PFSK-1 (cell line): ENCODE measurements around the gene CACNA2D4.

Experiments used
- FOXP2 ChIP-seq: optimal IDR thresholded peaks from 2 replicates; pipeline ENCODE3; 2011; ENCODE audit warnings: borderline replicate concordance, control low read depth, inconsistent platforms; ENCODE audit not compliant: insufficient read depth; ENCODE audit errors: extremely low read length, extremely low read depth
- POLR2AphosphoS5 ChIP-seq: IDR thresholded peaks from 2 replicates; pipeline ENCODE4 v1.6.1; 2012; ENCODE audit warnings: low read depth, mild to moderate bottlenecking, control low read depth, low read length, moderate library complexity
- SIN3A ChIP-seq: IDR thresholded peaks from 2 replicates; pipeline ENCODE4 v1.6.1; 2012; ENCODE audit warnings: mild to moderate bottlenecking, low read length, moderate library complexity, borderline replicate concordance; ENCODE audit not compliant: insufficient read depth
- TAF1 ChIP-seq: IDR thresholded peaks from 2 replicates; pipeline ENCODE4 v1.6.1; 2012; ENCODE audit warnings: low read length, control low read depth, borderline replicate concordance; ENCODE audit not compliant: insufficient read depth
- TF ChIP-seq, protein P1 (sequence below), 2 experiments: IDR thresholded peaks; 2 replicates each; pipeline versions ENCODE4 v1.6.1 to v1.8.0; 2011 to 2012; ENCODE audit warnings: low read depth in 2 of 2, low read length in 2 of 2, control low read depth in 1 of 2, inconsistent platforms in 1 of 2, mild to moderate bottlenecking in 1 of 2, moderate library complexity in 1 of 2; ENCODE audit not compliant: insufficient read depth in 1 of 2

Gene CACNA2D4

DNA sequence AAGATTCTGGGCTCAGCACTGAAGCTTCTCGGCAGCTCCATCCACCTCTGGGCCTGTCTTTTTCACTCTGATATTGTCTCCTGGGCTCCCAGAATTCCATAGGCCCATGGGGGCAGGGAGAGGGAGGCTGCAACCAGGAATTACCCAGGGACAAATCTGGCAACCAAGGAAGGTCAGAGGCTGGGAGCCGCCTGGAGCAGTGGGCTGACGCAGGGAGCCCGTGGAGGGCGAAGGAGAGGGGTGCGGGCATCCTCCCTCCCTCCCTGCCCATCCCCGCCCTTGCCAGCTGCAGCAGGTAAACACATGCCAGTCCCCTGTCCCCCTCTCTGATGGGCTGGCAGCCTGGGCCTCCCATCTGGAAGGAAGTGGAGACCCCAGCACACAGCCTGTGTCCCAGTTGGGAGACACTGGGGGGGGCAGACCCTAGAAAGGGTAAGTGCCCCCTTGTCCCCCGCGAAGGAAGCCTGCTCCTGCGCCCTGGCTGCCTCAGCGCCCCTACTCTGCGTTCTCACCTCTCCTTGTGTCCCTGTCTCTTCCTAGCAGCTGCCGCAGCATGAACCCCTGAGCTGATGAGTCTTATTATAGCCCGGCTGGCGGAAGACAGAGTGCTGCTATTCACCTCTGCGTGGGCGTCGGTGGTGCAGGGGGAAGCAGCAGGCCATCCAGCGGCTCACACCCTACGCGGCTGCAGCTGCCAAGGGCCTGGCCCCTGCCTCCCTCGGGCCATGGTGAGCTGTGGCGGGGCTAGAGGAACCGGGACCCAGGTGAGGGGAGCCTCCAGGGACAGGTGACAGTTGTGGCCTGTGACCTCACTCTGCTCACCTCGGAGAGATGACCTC is 91.4 kb downstream of the CACNA2D4 start:
- TF ChIP-seq TAF1 (no peak), FOXP2 (no peak), POLR2AphosphoS5 (no peak), SIN3A (no peak)
- TF ChIP-seq, protein P1, sequence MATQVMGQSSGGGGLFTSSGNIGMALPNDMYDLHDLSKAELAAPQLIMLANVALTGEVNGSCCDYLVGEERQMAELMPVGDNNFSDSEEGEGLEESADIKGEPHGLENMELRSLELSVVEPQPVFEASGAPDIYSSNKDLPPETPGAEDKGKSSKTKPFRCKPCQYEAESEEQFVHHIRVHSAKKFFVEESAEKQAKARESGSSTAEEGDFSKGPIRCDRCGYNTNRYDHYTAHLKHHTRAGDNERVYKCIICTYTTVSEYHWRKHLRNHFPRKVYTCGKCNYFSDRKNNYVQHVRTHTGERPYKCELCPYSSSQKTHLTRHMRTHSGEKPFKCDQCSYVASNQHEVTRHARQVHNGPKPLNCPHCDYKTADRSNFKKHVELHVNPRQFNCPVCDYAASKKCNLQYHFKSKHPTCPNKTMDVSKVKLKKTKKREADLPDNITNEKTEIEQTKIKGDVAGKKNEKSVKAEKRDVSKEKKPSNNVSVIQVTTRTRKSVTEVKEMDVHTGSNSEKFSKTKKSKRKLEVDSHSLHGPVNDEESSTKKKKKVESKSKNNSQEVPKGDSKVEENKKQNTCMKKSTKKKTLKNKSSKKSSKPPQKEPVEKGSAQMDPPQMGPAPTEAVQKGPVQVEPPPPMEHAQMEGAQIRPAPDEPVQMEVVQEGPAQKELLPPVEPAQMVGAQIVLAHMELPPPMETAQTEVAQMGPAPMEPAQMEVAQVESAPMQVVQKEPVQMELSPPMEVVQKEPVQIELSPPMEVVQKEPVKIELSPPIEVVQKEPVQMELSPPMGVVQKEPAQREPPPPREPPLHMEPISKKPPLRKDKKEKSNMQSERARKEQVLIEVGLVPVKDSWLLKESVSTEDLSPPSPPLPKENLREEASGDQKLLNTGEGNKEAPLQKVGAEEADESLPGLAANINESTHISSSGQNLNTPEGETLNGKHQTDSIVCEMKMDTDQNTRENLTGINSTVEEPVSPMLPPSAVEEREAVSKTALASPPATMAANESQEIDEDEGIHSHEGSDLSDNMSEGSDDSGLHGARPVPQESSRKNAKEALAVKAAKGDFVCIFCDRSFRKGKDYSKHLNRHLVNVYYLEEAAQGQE (IDR thresholded peaks at IDR 0.05; ENCODE audit: insufficient read depth in 1 of 2, low read depth in 2 of 2, low read length in 2 of 2): no peak

DNA sequence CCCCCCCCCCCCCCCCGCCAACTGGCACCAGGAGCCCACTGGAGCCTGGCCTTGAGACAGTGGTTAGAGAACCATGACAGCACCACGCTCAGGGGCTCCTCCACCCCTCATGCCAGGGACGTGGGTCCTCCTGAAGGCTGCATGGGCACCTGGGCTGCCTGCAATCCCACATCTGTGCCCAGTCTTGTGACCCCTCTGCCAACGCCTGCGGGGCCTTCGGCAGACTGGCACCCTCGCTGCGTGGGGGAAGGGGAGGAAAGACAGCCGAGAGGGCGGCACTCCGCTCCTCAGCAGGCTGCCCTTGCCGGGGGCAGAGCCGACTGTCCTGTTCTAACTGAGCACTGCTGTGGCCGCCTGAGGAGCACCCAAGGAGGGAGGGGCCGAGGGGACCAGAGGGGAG is 92.1 kb downstream of the CACNA2D4 start:
- TF ChIP-seq, protein P1 (IDR thresholded peaks at IDR 0.05; ENCODE audit: insufficient read depth in 1 of 2, low read depth in 2 of 2, low read length in 2 of 2): no peak
- no peak for TF ChIP-seq POLR2AphosphoS5
- TF ChIP-seq FOXP2: no peak
- no peak for TF ChIP-seq SIN3A
- TF ChIP-seq TAF1: no peak

DNA sequence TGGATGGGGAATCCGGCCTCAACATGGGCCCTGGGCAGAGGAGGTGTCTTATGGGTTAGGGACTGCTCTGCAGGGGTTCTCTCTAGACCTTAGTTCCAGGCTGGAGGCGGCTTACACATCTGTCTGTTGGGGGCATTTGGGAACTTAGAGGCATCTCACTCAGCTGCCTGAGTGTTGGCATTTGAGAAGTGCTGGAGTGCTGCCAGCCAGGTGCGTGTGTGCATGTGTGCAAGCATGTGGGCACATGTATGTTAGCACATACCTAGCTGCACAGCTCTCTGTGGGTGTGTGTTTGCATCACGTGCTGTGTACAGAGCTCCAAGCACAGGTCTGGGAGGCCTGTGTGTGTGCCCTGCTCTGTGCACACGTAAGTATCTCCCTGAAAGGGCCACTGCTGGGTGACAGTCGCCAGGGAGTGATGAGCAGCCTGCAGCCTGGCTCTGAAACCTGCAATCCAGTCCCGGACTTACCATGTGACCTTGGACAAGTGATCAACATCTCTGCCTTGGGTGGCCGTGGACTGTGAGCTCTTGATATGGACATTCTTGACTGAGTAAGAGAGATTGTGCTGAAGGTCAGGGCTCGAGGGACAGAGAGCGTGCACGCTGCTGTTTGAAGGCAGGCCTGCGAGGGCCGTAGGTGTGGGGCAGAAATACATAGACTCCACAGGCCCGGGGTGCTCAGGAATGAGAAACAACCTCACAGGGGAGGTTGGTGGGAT is 92.9 kb downstream of the CACNA2D4 start:
- TF ChIP-seq TAF1 (no peak), SIN3A (no peak), FOXP2 (no peak), POLR2AphosphoS5 (no peak)

DNA sequence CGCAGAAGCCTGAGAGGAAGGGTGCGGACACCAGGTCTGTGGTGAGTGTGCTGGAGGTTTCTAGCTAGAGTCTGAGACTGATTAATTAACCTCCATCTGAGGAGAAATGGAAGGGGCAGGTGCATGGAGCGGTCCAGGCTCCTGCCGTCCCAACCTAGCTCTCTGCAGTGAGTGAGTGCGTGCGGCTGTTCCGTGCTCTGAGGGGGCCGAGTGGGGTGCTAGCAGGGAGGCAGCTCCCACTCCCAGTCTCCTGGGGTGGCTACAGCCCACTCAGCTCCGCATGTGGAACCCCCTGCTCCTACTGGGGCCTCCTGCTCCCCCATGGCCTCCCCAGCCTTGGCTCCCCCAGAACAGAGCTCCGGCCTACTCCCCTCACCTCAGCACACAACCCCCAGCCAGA is 95.2 kb downstream of the CACNA2D4 start:
- no peak for TF ChIP-seq TAF1
- no peak for TF ChIP-seq SIN3A
- no peak for TF ChIP-seq POLR2AphosphoS5
- TF ChIP-seq, protein P1 (IDR thresholded peaks at IDR 0.05; ENCODE audit: insufficient read depth in 1 of 2, low read depth in 2 of 2, low read length in 2 of 2): no peak
- TF ChIP-seq FOXP2: no peak

DNA sequence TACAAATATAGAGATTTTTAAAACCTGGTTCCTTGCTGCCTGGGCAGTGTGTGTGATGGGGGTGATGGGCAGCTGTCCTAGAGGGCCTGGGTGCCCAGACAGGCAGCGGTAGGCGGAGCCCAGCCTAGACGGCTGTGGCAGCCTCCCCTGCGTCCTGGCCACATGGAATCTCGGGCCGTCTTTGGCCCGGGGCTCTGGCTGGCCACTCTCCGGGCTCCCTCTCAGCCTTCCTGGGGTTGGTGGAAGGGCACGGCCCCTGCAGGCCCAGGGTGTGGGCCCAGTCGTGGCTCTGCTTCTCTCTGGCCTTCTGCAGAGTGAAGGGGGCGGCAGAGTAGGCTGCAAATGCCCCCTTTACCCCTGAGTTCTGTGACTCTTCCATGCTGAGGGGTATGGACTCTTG is 95.8 kb downstream of the CACNA2D4 start:
- TF ChIP-seq FOXP2 (no peak), TAF1 (no peak), SIN3A (no peak), POLR2AphosphoS5 (no peak)
- TF ChIP-seq, protein P1 (IDR thresholded peaks at IDR 0.05; ENCODE audit: insufficient read depth in 1 of 2, low read depth in 2 of 2, low read length in 2 of 2): no peak
